Measurements from ENCODE around the gene C2orf74. TPM values are rescaled to one million over a fixed set of nuclear protein-coding genes. Genes with fewer than 3 reads are reported as not detected.

Gene C2orf74
- total RNA-seq, 1 experiment from 2014 or later = 8.1 TPM

DNA sequence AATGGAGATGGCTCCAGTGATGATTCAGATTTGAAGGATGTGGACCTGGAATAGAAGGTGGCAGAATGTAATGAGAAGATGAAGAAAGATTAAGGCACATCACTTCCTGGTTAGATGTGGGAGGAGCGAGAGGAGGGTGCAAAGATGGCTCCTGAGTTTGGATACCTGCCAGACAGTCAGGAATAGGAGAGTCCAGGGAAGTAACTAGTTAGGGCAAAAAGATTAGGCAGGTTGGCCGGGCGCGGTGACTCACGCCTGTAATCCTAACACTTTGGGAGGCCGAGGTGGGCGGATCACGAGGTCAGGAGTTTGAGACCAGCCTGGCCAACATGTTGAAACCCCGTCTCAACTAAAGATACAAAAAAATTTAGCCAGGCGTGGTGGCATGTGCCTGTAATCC, 5.6 kb downstream of the C2orf74 start:
- POLR2A ChIA-PET = interaction anchor here (0.6 kb wide), 2 partner anchors 9 to 37 kb away, joined by 3 to 4 read pairs; no protein-coding TSS in a partner anchor
- Mint-ChIP-seq H3K36me3 (peaks cover 18% of the 10 kb centered on the region), H3K9me3 (no peaks in the 10 kb centered on the region), H3K4me1 (no peaks in the 10 kb centered on the region), H3K27ac (peak overlapping the region; percentile 4; the same call in 1 of the 2 replicates), H3K4me3 (no peak overlapping the region), H3K27me3 (ENCODE audit: low read depth) (no peaks in the 10 kb centered on the region)
- TF ChIP-seq, protein P1, sequence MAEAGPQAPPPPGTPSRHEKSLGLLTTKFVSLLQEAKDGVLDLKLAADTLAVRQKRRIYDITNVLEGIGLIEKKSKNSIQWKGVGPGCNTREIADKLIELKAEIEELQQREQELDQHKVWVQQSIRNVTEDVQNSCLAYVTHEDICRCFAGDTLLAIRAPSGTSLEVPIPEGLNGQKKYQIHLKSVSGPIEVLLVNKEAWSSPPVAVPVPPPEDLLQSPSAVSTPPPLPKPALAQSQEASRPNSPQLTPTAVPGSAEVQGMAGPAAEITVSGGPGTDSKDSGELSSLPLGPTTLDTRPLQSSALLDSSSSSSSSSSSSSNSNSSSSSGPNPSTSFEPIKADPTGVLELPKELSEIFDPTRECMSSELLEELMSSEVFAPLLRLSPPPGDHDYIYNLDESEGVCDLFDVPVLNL (CRISPR knock-in tag; IDR thresholded peaks at IDR 0.05; ENCODE audit: borderline replicate concordance, low read depth) = no peak
- TF ChIP-seq ZNF219 (CRISPR knock-in tag; IDR thresholded peaks at IDR 0.05; ENCODE audit: borderline replicate concordance) (no peak), TEAD4 (CRISPR knock-in tag; IDR thresholded peaks at IDR 0.05) (no peak)
- TF ChIP-seq, protein P2, sequence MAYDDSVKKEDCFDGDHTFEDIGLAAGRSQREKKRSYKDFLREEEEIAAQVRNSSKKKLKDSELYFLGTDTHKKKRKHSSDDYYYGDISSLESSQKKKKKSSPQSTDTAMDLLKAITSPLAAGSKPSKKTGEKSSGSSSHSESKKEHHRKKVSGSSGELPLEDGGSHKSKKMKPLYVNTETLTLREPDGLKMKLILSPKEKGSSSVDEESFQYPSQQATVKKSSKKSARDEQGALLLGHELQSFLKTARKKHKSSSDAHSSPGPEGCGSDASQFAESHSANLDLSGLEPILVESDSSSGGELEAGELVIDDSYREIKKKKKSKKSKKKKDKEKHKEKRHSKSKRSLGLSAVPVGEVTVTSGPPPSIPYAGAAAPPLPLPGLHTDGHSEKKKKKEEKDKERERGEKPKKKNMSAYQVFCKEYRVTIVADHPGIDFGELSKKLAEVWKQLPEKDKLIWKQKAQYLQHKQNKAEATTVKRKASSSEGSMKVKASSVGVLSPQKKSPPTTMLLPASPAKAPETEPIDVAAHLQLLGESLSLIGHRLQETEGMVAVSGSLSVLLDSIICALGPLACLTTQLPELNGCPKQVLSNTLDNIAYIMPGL (CRISPR knock-in tag; IDR thresholded peaks at IDR 0.05) = no peak
- ATAC-seq (no peak), DNase-seq (ENCODE audit: low spot score) (no peak)
- CTCF ChIA-PET = interaction anchor here (1.4 kb wide), 1 partner anchor 10 kb away, joined by 10 read pairs; no protein-coding TSS in a partner anchor

DNA sequence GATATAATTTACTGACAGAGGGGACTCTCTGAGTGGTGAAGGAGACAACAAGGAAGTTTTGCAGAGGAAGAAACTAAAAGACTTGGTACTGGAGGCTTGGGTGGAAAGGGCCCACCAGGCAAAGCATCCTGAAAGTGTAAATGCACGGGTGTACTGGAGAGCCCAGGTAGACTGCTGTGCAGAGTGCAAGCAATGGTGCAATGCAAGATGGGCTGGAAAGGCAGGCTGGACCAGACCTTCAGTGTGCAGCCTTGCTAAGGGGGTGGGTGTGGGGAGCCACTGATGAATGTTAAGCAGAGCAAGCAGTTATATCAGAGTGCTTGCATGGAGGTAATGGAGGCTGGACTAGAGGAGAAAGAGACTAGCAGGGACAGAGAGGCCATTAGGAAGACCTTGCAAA, 10.7 kb downstream of the C2orf74 start:
- Mint-ChIP-seq H3K27ac (no peak overlapping the region), H3K4me3 (no peak overlapping the region), H3K36me3 (no peaks in the 10 kb centered on the region), H3K4me1 (peaks cover 7% of the 10 kb centered on the region), H3K27me3 (ENCODE audit: low read depth) (peaks cover 31% of the 10 kb centered on the region), H3K9me3 (no peaks in the 10 kb centered on the region)
- no peak for TF ChIP-seq GABPB1 (CRISPR knock-in tag; IDR thresholded peaks at IDR 0.05)
- TF ChIP-seq, protein P3, sequence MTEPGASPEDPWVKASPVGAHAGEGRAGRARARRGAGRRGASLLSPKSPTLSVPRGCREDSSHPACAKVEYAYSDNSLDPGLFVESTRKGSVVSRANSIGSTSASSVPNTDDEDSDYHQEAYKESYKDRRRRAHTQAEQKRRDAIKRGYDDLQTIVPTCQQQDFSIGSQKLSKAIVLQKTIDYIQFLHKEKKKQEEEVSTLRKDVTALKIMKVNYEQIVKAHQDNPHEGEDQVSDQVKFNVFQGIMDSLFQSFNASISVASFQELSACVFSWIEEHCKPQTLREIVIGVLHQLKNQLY (CRISPR knock-in tag; IDR thresholded peaks at IDR 0.05) = no peak
- POLR2A ChIA-PET = no interaction called here
- ATAC-seq = no peak
- CTCF ChIA-PET = no interaction called here
- DNase-seq (ENCODE audit: low spot score) = no peak

DNA sequence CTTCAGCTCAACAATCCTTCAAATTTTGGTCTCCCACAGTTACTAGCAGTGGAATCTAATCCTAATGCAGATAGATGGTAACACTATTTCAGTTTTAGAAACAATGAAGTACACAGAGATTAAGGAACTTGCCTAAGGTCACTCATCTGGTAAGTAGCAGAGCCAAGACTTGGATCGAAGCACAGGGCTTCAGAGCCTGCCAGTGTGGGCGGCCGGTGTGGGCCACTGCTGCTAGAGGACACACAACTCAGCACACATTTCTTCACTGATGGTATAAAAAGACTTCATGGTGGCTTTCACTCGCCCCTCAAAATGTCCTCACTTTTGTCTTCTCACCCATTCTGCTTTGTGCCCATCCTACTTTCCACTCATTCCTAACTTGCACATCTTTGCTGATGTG, 11.1 kb downstream of the C2orf74 start:
- Mint-ChIP-seq H3K27me3 (ENCODE audit: low read depth) (peaks cover 31% of the 10 kb centered on the region), H3K4me1 (peaks cover 7% of the 10 kb centered on the region), H3K27ac (no peak overlapping the region), H3K4me3 (no peak overlapping the region), H3K9me3 (no peaks in the 10 kb centered on the region), H3K36me3 (no peaks in the 10 kb centered on the region)
- ATAC-seq = no peak
- POLR2A ChIA-PET = no interaction called here
- no peak for DNase-seq (ENCODE audit: low spot score)
- CTCF ChIA-PET = no interaction called here
- TF ChIP-seq IRF2 (CRISPR knock-in tag; IDR thresholded peaks at IDR 0.05; ENCODE audit: borderline replicate concordance, low read depth) (no peak), MXD4 (CRISPR knock-in tag; IDR thresholded peaks at IDR 0.05; ENCODE audit: borderline replicate concordance) (no peak), PRRX2 (CRISPR knock-in tag; IDR thresholded peaks at IDR 0.05) (no peak), EMX1 (CRISPR knock-in tag; IDR thresholded peaks at IDR 0.05) (no peak), ZNF671 (CRISPR knock-in tag; IDR thresholded peaks at IDR 0.05) (no peak), OVOL2 (CRISPR knock-in tag; IDR thresholded peaks at IDR 0.05; ENCODE audit: borderline replicate concordance) (no peak), NR3C1 (CRISPR knock-in tag; conservative IDR thresholded peaks at IDR 0.05; ENCODE audit: low read depth) (no peak), TEAD4 (CRISPR knock-in tag; IDR thresholded peaks at IDR 0.05) (no peak), ESRRA (CRISPR knock-in tag; IDR thresholded peaks at IDR 0.05; ENCODE audit: borderline replicate concordance) (no peak), FOXJ3 (CRISPR knock-in tag; IDR thresholded peaks at IDR 0.05; ENCODE audit: borderline replicate concordance) (no peak), RORB (CRISPR knock-in tag; IDR thresholded peaks at IDR 0.05) (no peak), ZNF416 (CRISPR knock-in tag; IDR thresholded peaks at IDR 0.05) (no peak)
- TF ChIP-seq, protein P4, sequence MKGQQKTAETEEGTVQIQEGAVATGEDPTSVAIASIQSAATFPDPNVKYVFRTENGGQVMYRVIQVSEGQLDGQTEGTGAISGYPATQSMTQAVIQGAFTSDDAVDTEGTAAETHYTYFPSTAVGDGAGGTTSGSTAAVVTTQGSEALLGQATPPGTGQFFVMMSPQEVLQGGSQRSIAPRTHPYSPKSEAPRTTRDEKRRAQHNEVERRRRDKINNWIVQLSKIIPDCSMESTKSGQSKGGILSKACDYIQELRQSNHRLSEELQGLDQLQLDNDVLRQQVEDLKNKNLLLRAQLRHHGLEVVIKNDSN (CRISPR knock-in tag; IDR thresholded peaks at IDR 0.05) = no peak
- TF ChIP-seq, protein P5, sequence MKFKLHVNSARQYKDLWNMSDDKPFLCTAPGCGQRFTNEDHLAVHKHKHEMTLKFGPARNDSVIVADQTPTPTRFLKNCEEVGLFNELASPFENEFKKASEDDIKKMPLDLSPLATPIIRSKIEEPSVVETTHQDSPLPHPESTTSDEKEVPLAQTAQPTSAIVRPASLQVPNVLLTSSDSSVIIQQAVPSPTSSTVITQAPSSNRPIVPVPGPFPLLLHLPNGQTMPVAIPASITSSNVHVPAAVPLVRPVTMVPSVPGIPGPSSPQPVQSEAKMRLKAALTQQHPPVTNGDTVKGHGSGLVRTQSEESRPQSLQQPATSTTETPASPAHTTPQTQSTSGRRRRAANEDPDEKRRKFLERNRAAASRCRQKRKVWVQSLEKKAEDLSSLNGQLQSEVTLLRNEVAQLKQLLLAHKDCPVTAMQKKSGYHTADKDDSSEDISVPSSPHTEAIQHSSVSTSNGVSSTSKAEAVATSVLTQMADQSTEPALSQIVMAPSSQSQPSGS (CRISPR knock-in tag; IDR thresholded peaks at IDR 0.05; ENCODE audit: borderline replicate concordance, low read depth) = no peak
- TF ChIP-seq, protein P6, sequence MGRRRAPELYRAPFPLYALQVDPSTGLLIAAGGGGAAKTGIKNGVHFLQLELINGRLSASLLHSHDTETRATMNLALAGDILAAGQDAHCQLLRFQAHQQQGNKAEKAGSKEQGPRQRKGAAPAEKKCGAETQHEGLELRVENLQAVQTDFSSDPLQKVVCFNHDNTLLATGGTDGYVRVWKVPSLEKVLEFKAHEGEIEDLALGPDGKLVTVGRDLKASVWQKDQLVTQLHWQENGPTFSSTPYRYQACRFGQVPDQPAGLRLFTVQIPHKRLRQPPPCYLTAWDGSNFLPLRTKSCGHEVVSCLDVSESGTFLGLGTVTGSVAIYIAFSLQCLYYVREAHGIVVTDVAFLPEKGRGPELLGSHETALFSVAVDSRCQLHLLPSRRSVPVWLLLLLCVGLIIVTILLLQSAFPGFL (CRISPR knock-in tag; IDR thresholded peaks at IDR 0.05; ENCODE audit: borderline replicate concordance) = no peak
- TF ChIP-seq, protein P7, sequence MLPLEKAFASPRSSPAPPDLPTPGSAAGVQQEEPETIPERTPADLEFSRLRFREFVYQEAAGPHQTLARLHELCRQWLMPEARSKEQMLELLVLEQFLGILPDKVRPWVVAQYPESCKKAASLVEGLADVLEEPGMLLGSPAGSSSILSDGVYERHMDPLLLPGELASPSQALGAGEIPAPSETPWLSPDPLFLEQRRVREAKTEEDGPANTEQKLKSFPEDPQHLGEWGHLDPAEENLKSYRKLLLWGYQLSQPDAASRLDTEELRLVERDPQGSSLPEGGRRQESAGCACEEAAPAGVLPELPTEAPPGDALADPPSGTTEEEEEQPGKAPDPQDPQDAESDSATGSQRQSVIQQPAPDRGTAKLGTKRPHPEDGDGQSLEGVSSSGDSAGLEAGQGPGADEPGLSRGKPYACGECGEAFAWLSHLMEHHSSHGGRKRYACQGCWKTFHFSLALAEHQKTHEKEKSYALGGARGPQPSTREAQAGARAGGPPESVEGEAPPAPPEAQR (CRISPR knock-in tag; IDR thresholded peaks at IDR 0.05) = no peak

All from WTC11 (cell line).